Astrocyte of the spinal cord (primary cell): ENCODE data around the gene NOTUM.

Experiments used
- DNase-seq: peaks from one replicate; pipeline ENCODE4 v3.0.0; 2011; ENCODE audit warnings: low read depth, low spot score
- H3K4me3 ChIP-seq: 2 replicates; pipeline ENCODE4 v1.5.1; 2011; ENCODE audit warnings: low read depth, mild to moderate bottlenecking, low read length, moderate library complexity
- in situ Hi-C: cut with HindIII; loops from 2 replicates; pipeline ENCODE4 v1.10.0; 2017; ENCODE audit warnings: low sequenced_read_pairs
- TF ChIP-seq, protein P1 (sequence below): IDR thresholded peaks from 2 replicates; pipeline ENCODE4 v1.5.1; 2012; ENCODE audit warnings: low read depth, mild to moderate bottlenecking, low read length, inconsistent platforms

Gene NOTUM

DNA sequence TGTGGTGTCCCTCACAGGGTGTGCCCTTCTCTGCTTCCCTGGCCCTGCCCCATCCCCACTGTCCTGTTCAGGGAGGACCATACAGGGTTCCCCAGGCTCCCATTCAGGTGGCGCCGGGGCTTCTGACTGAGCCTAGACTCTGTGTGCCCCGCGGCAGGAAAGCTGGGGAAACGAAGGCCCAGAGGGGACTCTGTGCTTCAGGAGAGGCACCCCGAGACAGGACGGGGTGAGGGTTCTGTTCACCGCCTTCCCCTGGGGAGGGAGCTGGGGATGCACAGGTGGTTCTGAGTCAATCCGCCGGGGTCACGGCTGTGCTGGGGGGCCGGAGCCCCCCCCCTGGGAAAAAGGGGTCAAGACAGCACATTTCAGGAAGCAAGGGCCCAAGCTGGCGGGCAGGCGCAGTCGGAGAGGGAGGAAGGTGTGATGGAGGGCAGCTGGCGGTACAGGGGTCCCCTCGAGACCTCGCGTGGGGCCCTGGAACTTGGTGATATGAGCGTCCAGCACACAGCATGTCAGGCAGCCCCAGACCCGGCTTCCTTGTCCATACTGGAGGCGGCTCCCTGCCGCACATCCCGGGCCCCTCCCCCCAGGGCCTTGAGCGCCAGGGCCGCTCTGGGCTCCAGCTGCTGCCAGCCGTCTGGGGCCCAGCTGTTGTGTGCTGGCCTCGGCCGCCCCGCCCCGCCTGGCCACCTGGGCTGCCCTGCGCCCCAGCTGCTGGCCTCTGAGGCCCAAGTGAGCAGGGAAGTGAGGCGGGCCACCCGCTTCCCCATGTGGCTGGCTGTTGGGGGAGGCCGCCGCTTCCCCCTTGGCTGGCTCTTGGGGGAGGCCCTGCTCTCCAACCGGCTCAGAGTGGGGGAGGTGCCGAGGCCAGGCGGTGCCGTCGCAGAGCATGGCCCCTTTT, 5.6 kb upstream of the NOTUM start:
- no peak overlapping the region for H3K4me3 ChIP-seq
- DNase-seq = no peak
- in situ Hi-C loops = no loop called here
- TF ChIP-seq, protein P1, sequence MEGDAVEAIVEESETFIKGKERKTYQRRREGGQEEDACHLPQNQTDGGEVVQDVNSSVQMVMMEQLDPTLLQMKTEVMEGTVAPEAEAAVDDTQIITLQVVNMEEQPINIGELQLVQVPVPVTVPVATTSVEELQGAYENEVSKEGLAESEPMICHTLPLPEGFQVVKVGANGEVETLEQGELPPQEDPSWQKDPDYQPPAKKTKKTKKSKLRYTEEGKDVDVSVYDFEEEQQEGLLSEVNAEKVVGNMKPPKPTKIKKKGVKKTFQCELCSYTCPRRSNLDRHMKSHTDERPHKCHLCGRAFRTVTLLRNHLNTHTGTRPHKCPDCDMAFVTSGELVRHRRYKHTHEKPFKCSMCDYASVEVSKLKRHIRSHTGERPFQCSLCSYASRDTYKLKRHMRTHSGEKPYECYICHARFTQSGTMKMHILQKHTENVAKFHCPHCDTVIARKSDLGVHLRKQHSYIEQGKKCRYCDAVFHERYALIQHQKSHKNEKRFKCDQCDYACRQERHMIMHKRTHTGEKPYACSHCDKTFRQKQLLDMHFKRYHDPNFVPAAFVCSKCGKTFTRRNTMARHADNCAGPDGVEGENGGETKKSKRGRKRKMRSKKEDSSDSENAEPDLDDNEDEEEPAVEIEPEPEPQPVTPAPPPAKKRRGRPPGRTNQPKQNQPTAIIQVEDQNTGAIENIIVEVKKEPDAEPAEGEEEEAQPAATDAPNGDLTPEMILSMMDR = no peak

- TF ChIP-seq, protein P1 = no peak
- H3K4me3 ChIP-seq = no peak overlapping the region
- DNase-seq = no peak
- in situ Hi-C loops = no loop called here
These were observed 3.3 kb upstream of the NOTUM start for GRCh38 chr17:81964081-81964849.

DNA sequence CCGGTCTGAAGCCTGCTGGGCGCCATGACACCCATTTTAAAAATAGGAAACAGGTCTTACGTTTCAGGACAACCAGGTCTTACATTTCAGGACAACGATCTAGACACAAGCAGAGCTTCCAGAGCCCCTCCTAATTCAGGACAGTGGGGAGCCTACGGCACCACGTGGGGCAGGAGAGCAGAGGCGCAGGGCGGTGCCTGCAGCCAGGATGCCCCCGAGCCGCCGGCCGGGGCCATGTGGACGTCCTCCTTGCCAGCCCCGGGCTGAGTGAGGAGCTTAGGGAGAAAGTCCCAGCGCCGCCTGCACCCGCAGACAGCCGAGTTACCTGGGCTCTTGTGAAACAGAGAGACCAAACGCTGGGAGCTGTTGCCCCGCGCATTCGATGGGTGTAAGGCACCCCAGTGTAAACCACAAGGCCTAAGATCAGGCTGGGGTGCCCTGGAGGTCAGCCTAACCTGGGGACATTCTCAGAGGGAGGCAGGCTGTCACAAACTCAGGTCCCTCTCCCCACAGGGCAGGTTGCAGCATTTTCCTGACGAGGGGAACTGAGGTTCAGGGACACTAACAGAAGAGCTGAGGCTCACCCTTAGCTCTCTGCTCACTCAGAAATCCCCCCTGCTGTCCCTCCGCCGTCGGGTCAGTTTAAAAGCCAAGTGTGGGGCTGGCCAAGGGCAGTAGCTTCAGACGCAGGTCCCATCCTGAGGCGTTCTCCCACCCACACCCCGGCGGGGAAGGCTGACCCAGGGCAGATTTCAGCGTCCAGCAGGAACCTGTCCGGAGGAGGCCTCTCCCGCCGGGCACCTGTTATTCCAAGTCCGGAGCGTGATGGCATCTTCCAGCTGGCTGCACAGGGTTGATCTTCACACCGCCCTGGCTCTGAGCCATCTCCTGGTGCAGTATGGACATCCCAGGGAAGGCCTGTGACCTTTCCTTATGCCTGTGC, 1.8 kb upstream of the NOTUM start:
- in situ Hi-C loops = no loop called here

DNA sequence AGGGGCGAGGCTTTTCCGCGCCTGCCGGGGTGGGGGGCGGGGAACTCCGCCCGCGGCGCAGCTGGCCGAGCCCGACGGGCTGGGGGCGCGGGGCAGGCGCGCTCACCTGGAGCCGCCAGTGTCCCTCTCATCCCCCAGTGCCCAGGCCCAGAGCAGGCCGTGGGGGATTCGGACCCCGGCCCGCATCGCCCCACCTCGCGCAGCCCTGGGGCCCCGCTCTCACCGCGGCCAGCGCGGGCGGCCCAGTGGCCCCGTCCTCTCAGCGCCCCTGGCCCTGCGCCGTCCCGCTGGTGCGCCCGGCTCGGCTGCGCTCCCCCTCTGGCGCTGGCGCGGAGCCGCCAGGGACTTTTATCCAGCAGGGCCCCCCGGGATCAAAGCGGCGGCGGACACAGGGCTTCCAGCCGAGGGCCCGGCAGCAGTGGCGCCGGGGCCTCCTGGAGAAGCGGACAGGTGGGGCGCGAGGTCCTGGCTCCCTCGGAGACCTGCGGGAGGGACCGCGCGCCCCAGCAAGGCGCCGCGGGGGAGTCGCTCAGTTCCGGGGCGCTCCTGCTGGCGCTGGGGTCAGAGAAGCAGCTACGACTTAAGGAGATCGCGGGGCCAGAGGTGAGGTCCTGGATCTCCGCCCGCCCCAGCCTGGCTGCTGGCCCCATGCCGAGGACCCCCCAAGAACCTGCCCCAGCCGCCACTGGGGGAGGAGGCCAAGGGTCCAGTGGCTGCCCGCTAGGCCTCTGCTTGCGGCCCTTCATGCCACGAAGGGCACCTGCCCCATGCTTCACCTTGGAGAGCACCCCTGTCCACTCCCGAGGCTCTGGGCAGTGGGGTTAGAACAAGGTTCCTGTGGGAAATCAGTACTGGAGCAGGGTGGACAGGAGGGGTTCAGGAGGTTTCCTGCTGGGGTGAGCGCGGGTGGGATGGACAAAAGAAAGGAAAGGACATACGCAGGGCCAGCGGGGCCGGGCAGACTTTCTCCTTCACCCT, 823 bp upstream of the NOTUM start:
- in situ Hi-C loops = no loop called here
- TF ChIP-seq, protein P1 = no peak
- H3K4me3 ChIP-seq = no peak overlapping the region
- no peak for DNase-seq

More for the DNA sequence above, 1.8 kb upstream of the NOTUM start:
- DNase-seq = no peak
- no peak overlapping the region for H3K4me3 ChIP-seq
- TF ChIP-seq, protein P1 = no peak

- H3K4me3 ChIP-seq = no peak overlapping the region
- no peak for DNase-seq
- in situ Hi-C loops = no loop called here
- TF ChIP-seq, protein P1 = no peak
These were observed 643 bp downstream of the NOTUM start for GRCh38 chr17:81960130-81960958.
